Neural progenitor cell (in vitro differentiated cells): ENCODE results near the gene PTPRN2. TPM values are rescaled to one million over a fixed set of nuclear protein-coding genes. Genes with fewer than 3 reads are reported as not detected.
A peak's percentile ranks its signal among the peaks of the same experiment; 100 is the strongest.

ENCODE experiments used
- DNase-seq: peaks from one replicate; pipeline ENCODE4 v3.0.0-alpha.2; 2016; ENCODE audit warnings: low spot score
- H2AFZ ChIP-seq: fragments of 200-600 bp; sonication (generic); replicated peaks from 2 replicates; pipeline ENCODE4 v1.6.1; 2016; ENCODE audit warnings: antibody characterized with exemption
- H3F3A ChIP-seq: fragments of 200-600 bp; sonication (generic); 2 replicates; pipeline ENCODE4 v1.6.1; 2016; ENCODE audit warnings: antibody characterized with exemption, low read depth
- H3K27ac ChIP-seq: fragments of 200-600 bp; sonication (generic); 2 replicates; pipeline ENCODE4 v1.5.1; 2016; ENCODE audit warnings: mild to moderate bottlenecking
- H3K27me3 ChIP-seq: fragments of 200-600 bp; sonication (generic); 2 replicates; pipeline ENCODE4 v1.6.1; 2016; ENCODE audit warnings: mild to moderate bottlenecking, moderate library complexity
- H3K36me3 ChIP-seq: fragments of 200-600 bp; sonication (generic); 2 replicates; pipeline ENCODE4 v1.5.1; 2016
- H3K4me1 ChIP-seq: fragments of 200-600 bp; sonication (generic); 2 replicates; pipeline ENCODE4 v1.6.1; 2016; ENCODE audit warnings: mixed run types
- H3K4me2 ChIP-seq: fragments of 200-600 bp; sonication (generic); 2 replicates; pipeline ENCODE4 v1.6.1; 2016
- H3K4me3 ChIP-seq: fragments of 200-600 bp; sonication (generic); 2 replicates; pipeline ENCODE4 v1.5.1; 2016
- H3K79me2 ChIP-seq: fragments of 200-600 bp; sonication (generic); 2 replicates; pipeline ENCODE4 v1.6.1; 2016; ENCODE audit warnings: low read depth
- H3K9ac ChIP-seq: fragments of 200-600 bp; sonication (generic); 2 replicates; pipeline ENCODE4 v1.6.1; 2016
- H3K9me3 ChIP-seq: fragments of 200-600 bp; sonication (generic); 2 replicates; pipeline ENCODE4 v1.5.1; 2016; ENCODE audit warnings: low read depth
- H4K20me1 ChIP-seq: fragments of 200-600 bp; sonication (generic); 2 replicates; pipeline ENCODE4 v1.6.1; 2016; ENCODE audit warnings: low read depth
- H3K27ac Mint-ChIP-seq: 3 replicates; pipeline ENCODE4 v1.8.0; 2021; ENCODE audit warnings: mixed read lengths
- H3K27me3 Mint-ChIP-seq: 2 replicates; pipeline ENCODE4 v1.8.0; 2022; ENCODE audit warnings: low read depth, mild to moderate bottlenecking, inconsistent platforms, moderate library complexity, mixed read lengths; ENCODE audit not compliant: insufficient read depth
- H3K36me3 Mint-ChIP-seq: 3 replicates; pipeline ENCODE4 v1.8.0; 2021; ENCODE audit warnings: mixed read lengths
- H3K4me1 Mint-ChIP-seq: 3 replicates; pipeline ENCODE4 v1.8.0; 2021; ENCODE audit warnings: mixed read lengths
- H3K4me3 Mint-ChIP-seq: 3 replicates; pipeline ENCODE4 v1.8.0; 2021; ENCODE audit warnings: mild to moderate bottlenecking, moderate library complexity, mixed read lengths
- H3K9me3 Mint-ChIP-seq: 3 replicates; pipeline ENCODE4 v1.8.0; 2020; ENCODE audit warnings: mixed read lengths
- EZH2 ChIP-seq: fragments of 200-600 bp; sonication (generic); IDR thresholded peaks from 2 replicates; pipeline ENCODE4 v1.6.1; 2017; ENCODE audit warnings: antibody characterized with exemption, mild to moderate bottlenecking, moderate library complexity
- EZH2phosphoT487 ChIP-seq: fragments of 200-600 bp; sonication (generic); IDR thresholded peaks from 2 replicates; pipeline ENCODE4 v1.6.1; 2017; ENCODE audit warnings: antibody characterized with exemption
- total RNA-seq: library from RNA; depleted of rRNA; stranded (reverse); fragments of >200 nt; gene quantifications from 2 replicates; pipeline ENCODE4 v1.2.3, GENCODE V29; 2015; ENCODE audit warnings: low replicate concordance
- TF ChIP-seq, protein P1 (sequence below): fragments of 200-600 bp; sonication (generic); IDR thresholded peaks from 2 replicates; pipeline ENCODE4 v1.5.1; 2017; ENCODE audit warnings: antibody characterized with exemption, mild to moderate bottlenecking

PTPRN2 gene
- total RNA-seq, 1 donor from 2014 or later, result 3.0 TPM

DNA sequence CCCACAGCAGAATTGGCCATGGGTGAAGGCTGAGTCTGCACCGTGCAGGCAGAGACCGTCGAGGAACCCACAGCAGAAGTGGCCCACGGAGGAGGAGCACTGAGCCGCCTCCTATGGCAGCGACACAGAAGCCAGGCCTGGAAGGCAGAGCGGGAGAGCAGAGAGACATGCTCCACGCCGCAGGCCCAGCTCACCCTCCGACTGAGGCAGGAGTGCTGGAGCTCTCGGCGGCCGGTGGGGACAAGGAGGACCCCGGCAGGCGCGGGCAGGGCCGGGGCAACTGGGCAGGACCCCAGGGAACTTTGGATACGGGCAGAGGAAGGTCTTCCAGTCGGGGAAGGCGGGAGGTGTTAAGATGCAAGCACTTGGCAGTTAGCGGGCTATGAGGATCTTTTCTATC is 830.4 kb downstream of the PTPRN2 start:
- no peak for DNase-seq
- no peak overlapping the region for H3K4me3 ChIP-seq
- peaks cover 2% of the 10 kb centered on the region for H3K9me3 Mint-ChIP-seq
- H3K27me3 ChIP-seq, result no peaks in the 10 kb centered on the region
- H3K4me2 ChIP-seq, result no peak overlapping the region
- peaks cover 23% of the 10 kb centered on the region for H3K4me1 Mint-ChIP-seq
- H3K27ac Mint-ChIP-seq, result peak overlapping the region; percentile 85
- no peaks in the 10 kb centered on the region for H3K79me2 ChIP-seq
- H3K4me1 ChIP-seq, result no peaks in the 10 kb centered on the region
- TF ChIP-seq EZH2 (no peak), EZH2phosphoT487 (no peak)
- TF ChIP-seq, protein P1, sequence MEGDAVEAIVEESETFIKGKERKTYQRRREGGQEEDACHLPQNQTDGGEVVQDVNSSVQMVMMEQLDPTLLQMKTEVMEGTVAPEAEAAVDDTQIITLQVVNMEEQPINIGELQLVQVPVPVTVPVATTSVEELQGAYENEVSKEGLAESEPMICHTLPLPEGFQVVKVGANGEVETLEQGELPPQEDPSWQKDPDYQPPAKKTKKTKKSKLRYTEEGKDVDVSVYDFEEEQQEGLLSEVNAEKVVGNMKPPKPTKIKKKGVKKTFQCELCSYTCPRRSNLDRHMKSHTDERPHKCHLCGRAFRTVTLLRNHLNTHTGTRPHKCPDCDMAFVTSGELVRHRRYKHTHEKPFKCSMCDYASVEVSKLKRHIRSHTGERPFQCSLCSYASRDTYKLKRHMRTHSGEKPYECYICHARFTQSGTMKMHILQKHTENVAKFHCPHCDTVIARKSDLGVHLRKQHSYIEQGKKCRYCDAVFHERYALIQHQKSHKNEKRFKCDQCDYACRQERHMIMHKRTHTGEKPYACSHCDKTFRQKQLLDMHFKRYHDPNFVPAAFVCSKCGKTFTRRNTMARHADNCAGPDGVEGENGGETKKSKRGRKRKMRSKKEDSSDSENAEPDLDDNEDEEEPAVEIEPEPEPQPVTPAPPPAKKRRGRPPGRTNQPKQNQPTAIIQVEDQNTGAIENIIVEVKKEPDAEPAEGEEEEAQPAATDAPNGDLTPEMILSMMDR, result no peak
- H3K9ac ChIP-seq, result no peak overlapping the region
- no peaks in the 10 kb centered on the region for H4K20me1 ChIP-seq
- no peaks in the 10 kb centered on the region for H3K36me3 Mint-ChIP-seq
- no peak overlapping the region for H3K4me3 Mint-ChIP-seq
- H3F3A ChIP-seq, result no peaks in the 10 kb centered on the region
- H3K27me3 Mint-ChIP-seq, result peaks cover 9% of the 10 kb centered on the region
- no peak overlapping the region for H2AFZ ChIP-seq
- no peaks in the 10 kb centered on the region for H3K9me3 ChIP-seq
- H3K27ac ChIP-seq, result no peak overlapping the region
- no peaks in the 10 kb centered on the region for H3K36me3 ChIP-seq

DNA sequence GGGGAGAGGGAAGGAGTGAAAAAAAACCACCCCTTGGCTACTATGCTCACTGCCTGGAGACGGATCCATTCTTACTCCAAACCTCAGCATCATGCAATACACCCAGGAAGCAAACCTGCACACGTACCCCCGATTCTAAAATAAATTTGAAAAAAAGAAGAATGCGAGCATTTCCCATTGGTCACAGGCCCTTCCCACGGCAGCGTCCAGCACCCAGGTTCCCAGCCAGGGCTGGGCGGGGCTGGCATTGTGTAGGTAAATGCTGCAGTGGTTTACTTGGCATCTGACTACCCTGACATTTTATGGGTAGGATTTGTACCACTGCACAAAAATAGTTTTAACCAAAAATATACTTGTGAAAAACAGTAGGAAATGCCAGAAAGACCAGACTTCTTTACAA is 831.9 kb downstream of the PTPRN2 start:
- H3K27ac ChIP-seq, result no peak overlapping the region
- Mint-ChIP-seq H3K27me3 (peaks cover 12% of the 10 kb centered on the region), H3K4me3 (no peak overlapping the region), H3K36me3 (no peaks in the 10 kb centered on the region), H3K9me3 (peaks cover 2% of the 10 kb centered on the region), H3K4me1 (peaks cover 35% of the 10 kb centered on the region), H3K27ac (no peak overlapping the region)
- H2AFZ ChIP-seq, result no peak overlapping the region
- no peaks in the 10 kb centered on the region for H3K36me3 ChIP-seq
- H3K9me3 ChIP-seq, result no peaks in the 10 kb centered on the region
- no peak overlapping the region for H3K4me3 ChIP-seq
- no peaks in the 10 kb centered on the region for H4K20me1 ChIP-seq
- DNase-seq, result no peak
- H3K9ac ChIP-seq, result no peak overlapping the region
- H3K4me2 ChIP-seq, result no peak overlapping the region
- H3K27me3 ChIP-seq, result no peaks in the 10 kb centered on the region
- H3F3A ChIP-seq, result no peaks in the 10 kb centered on the region
- no peaks in the 10 kb centered on the region for H3K4me1 ChIP-seq
- no peaks in the 10 kb centered on the region for H3K79me2 ChIP-seq
- TF ChIP-seq EZH2phosphoT487 (no peak), EZH2 (no peak)
- TF ChIP-seq, protein P1, result no peak

DNA sequence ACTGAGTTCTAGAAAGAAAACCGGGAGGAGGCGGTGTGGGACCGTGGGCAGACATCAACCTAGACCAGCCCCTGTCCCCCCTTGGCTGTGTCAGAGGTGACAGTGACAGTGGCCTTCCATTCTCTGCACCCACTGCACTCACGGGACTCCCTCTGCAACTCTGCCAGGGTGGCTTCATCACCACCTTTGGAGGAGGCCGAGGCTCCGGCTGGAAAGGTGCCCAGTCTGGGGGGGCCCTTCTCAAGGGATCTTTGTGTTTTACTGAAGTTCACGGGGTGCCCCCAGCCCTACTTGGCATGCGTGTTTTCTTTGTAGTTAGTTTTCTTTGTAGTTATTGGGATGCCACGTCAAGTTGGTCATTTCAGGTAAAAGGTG is 833.2 kb downstream of the PTPRN2 start:
- peaks cover 27% of the 10 kb centered on the region for H3K4me1 Mint-ChIP-seq
- H4K20me1 ChIP-seq, result no peaks in the 10 kb centered on the region
- no peaks in the 10 kb centered on the region for H3F3A ChIP-seq
- H3K4me1 ChIP-seq, result no peaks in the 10 kb centered on the region
- no peak overlapping the region for H3K9ac ChIP-seq
- H3K27ac ChIP-seq, result no peak overlapping the region
- H3K27ac Mint-ChIP-seq, result no peak overlapping the region
- no peaks in the 10 kb centered on the region for H3K79me2 ChIP-seq
- no peak overlapping the region for H3K4me2 ChIP-seq
- DNase-seq, result no peak
- TF ChIP-seq EZH2, result no peak
- TF ChIP-seq EZH2phosphoT487, result no peak
- TF ChIP-seq, protein P1, result no peak
- no peak overlapping the region for H2AFZ ChIP-seq
- no peak overlapping the region for H3K4me3 ChIP-seq
- H3K36me3 ChIP-seq, result no peaks in the 10 kb centered on the region
- H3K4me3 Mint-ChIP-seq, result no peak overlapping the region
- H3K27me3 ChIP-seq, result no peaks in the 10 kb centered on the region
- H3K9me3 Mint-ChIP-seq, result no peaks in the 10 kb centered on the region
- no peaks in the 10 kb centered on the region for H3K36me3 Mint-ChIP-seq
- H3K9me3 ChIP-seq, result no peaks in the 10 kb centered on the region
- H3K27me3 Mint-ChIP-seq, result peaks cover 10% of the 10 kb centered on the region
